WTC11 (cell line): Measurements from ENCODE around the gene RPS10. TPM values are rescaled to one million over a fixed set of nuclear protein-coding genes. Genes with fewer than 3 reads are reported as not detected.

Source experiments
- ATAC-seq: fragments of 200-7000 bp; cut with Tn5 transposase; 2 replicates; pipeline ENCODE4 v1.10.0; 2021; ENCODE audit warnings: mild to moderate bottlenecking, moderate library complexity
- CTCF ChIA-PET: fragments of 300-600 bp; sonication (Branson Sonifier 250); formaldehyde crosslinking; loops from one replicate; lab custom pipeline; 2021; ENCODE audit warnings: antibody characterized with exemption; lab: Charles Lee
- POLR2A ChIA-PET: fragments of 350-600 bp; sonication (Branson Sonifier 250); formaldehyde crosslinking; loops from one replicate; lab custom pipeline; 2021; ENCODE audit warnings: antibody characterized with exemption; lab: Charles Lee
- DNase-seq: peaks from one replicate; pipeline ENCODE4 v3.0.0; 2021; ENCODE audit warnings: low spot score
- H3K27ac Mint-ChIP-seq: 2 replicates; pipeline ENCODE4 v1.8.0; 2021; ENCODE audit warnings: mixed read lengths
- H3K27me3 Mint-ChIP-seq: 2 replicates; pipeline ENCODE4 v1.8.0; 2021; ENCODE audit warnings: low read depth, mild to moderate bottlenecking, moderate library complexity, mixed read lengths
- H3K36me3 Mint-ChIP-seq: 2 replicates; pipeline ENCODE4 v1.8.0; 2021; ENCODE audit warnings: mixed read lengths
- H3K4me1 Mint-ChIP-seq: 2 replicates; pipeline ENCODE4 v1.8.0; 2022; ENCODE audit warnings: mixed read lengths
- H3K4me3 Mint-ChIP-seq: 2 replicates; pipeline ENCODE4 v1.8.0; 2021; ENCODE audit warnings: mild to moderate bottlenecking, moderate library complexity, mixed read lengths
- H3K9me3 Mint-ChIP-seq: 2 replicates; pipeline ENCODE4 v1.8.0; 2021; ENCODE audit warnings: mixed read lengths
- CREB1 ChIP-seq: sonication (generic); formaldehyde crosslinking; IDR thresholded peaks from 2 replicates; pipeline ENCODE4 v1.8.0; 2023; ENCODE audit warnings: mild to moderate bottlenecking, missing genetic modification reagents
- EMX1 ChIP-seq: fragments of 250-450 bp; sonication (Bioruptor Pico); IDR thresholded peaks from 2 replicates; pipeline ENCODE4 v1.8.0; 2021; ENCODE audit warnings: mild to moderate bottlenecking
- ESRRA ChIP-seq: sonication (generic); formaldehyde crosslinking; IDR thresholded peaks from 2 replicates; pipeline ENCODE4 v1.8.1; 2022; ENCODE audit warnings: mild to moderate bottlenecking, missing genetic modification reagents, borderline replicate concordance
- ETV6 ChIP-seq: sonication (generic); formaldehyde crosslinking; IDR thresholded peaks from 2 replicates; pipeline ENCODE4 v1.8.1; 2022; ENCODE audit warnings: mild to moderate bottlenecking, missing genetic modification reagents
- FOXP1 ChIP-seq: sonication (generic); formaldehyde crosslinking; IDR thresholded peaks from 2 replicates; pipeline ENCODE4 v1.8.0; 2022; ENCODE audit warnings: missing genetic modification reagents, mild to moderate bottlenecking, moderate library complexity, borderline replicate concordance
- GABPB1 ChIP-seq: sonication (generic); formaldehyde crosslinking; IDR thresholded peaks from 2 replicates; pipeline ENCODE4 v1.8.1; 2023; ENCODE audit warnings: mild to moderate bottlenecking, missing genetic modification reagents
- HMGA2 ChIP-seq: fragments of 250-450 bp; sonication (Bioruptor Pico); IDR thresholded peaks from 2 replicates; pipeline ENCODE4 v1.4.0; 2021; ENCODE audit warnings: mild to moderate bottlenecking, moderate library complexity
- JUN ChIP-seq: sonication (generic); formaldehyde crosslinking; IDR thresholded peaks from 2 replicates; pipeline ENCODE4 v1.8.0; 2023; ENCODE audit warnings: mild to moderate bottlenecking, missing genetic modification reagents
- KAT7 ChIP-seq: sonication (generic); formaldehyde crosslinking; IDR thresholded peaks from 2 replicates; pipeline ENCODE4 v1.8.1; 2023; ENCODE audit warnings: missing genetic modification reagents, mild to moderate bottlenecking, borderline replicate concordance
- NFYB ChIP-seq: sonication (generic); formaldehyde crosslinking; conservative IDR thresholded peaks from 2 replicates; pipeline ENCODE4 v1.8.0; 2022; ENCODE audit warnings: low read depth, missing genetic modification reagents
- RELA ChIP-seq: sonication (generic); formaldehyde crosslinking; IDR thresholded peaks from 2 replicates; pipeline ENCODE4 v1.8.1; 2022; ENCODE audit warnings: missing genetic modification reagents, mild to moderate bottlenecking, borderline replicate concordance
- TEAD1 ChIP-seq: sonication (generic); formaldehyde crosslinking; IDR thresholded peaks from 2 replicates; pipeline ENCODE4 v1.8.0; 2022; ENCODE audit warnings: mild to moderate bottlenecking, missing genetic modification reagents
- TEAD4 ChIP-seq: sonication (generic); formaldehyde crosslinking; IDR thresholded peaks from 2 replicates; pipeline ENCODE4 v1.8.0; 2022; ENCODE audit warnings: mild to moderate bottlenecking, missing genetic modification reagents
- ZBTB21 ChIP-seq: sonication (generic); formaldehyde crosslinking; IDR thresholded peaks from 2 replicates; pipeline ENCODE4 v1.8.1; 2023; ENCODE audit warnings: mild to moderate bottlenecking, missing genetic modification reagents, borderline replicate concordance
- ZNF232 ChIP-seq: sonication (generic); formaldehyde crosslinking; IDR thresholded peaks from 2 replicates; pipeline ENCODE4 v1.8.0; 2022; ENCODE audit warnings: mild to moderate bottlenecking, missing genetic modification reagents
- ZNF396 ChIP-seq: fragments of 250-450 bp; sonication (Bioruptor Pico); IDR thresholded peaks from 2 replicates; pipeline ENCODE4 v1.8.0; 2021; ENCODE audit warnings: mild to moderate bottlenecking, moderate library complexity, borderline replicate concordance
- ZNF423 ChIP-seq: fragments of 250-450 bp; sonication (Bioruptor Pico); IDR thresholded peaks from 2 replicates; pipeline ENCODE4 v2.1.2; 2022; ENCODE audit warnings: mild to moderate bottlenecking, moderate library complexity
- ZNF671 ChIP-seq: fragments of 250-450 bp; sonication (Bioruptor Pico); IDR thresholded peaks from 2 replicates; pipeline ENCODE4 v1.8.0; 2021; ENCODE audit warnings: mild to moderate bottlenecking
- total RNA-seq: library from RNA; stranded (reverse); gene quantifications from 3 replicates; pipeline ENCODE4 v1.2.3, GENCODE V29; 2021
- TF ChIP-seq, protein P1 (sequence below): sonication (generic); formaldehyde crosslinking; IDR thresholded peaks from 2 replicates; pipeline ENCODE4 v1.8.0; 2023; ENCODE audit warnings: mild to moderate bottlenecking, missing genetic modification reagents
- TF ChIP-seq, protein P2 (sequence below): sonication (generic); formaldehyde crosslinking; IDR thresholded peaks from 2 replicates; pipeline ENCODE4 v1.8.1; 2023; ENCODE audit warnings: mild to moderate bottlenecking, missing genetic modification reagents, moderate library complexity
- TF ChIP-seq, protein P3 (sequence below): sonication (generic); formaldehyde crosslinking; IDR thresholded peaks from 2 replicates; pipeline ENCODE4 v1.8.1; 2023; ENCODE audit warnings: mild to moderate bottlenecking, moderate library complexity, missing genetic modification reagents
- TF ChIP-seq, protein P4 (sequence below): sonication (generic); formaldehyde crosslinking; IDR thresholded peaks from 2 replicates; pipeline ENCODE4 v1.8.0; 2022; ENCODE audit warnings: missing genetic modification reagents
- TF ChIP-seq, protein P5 (sequence below): sonication (generic); formaldehyde crosslinking; IDR thresholded peaks from 2 replicates; pipeline ENCODE4 v1.8.1; 2023; ENCODE audit warnings: mild to moderate bottlenecking, missing genetic modification reagents, moderate library complexity

Gene RPS10
- total RNA-seq, 1 experiment from 2014 or later, result 2,184 TPM

DNA sequence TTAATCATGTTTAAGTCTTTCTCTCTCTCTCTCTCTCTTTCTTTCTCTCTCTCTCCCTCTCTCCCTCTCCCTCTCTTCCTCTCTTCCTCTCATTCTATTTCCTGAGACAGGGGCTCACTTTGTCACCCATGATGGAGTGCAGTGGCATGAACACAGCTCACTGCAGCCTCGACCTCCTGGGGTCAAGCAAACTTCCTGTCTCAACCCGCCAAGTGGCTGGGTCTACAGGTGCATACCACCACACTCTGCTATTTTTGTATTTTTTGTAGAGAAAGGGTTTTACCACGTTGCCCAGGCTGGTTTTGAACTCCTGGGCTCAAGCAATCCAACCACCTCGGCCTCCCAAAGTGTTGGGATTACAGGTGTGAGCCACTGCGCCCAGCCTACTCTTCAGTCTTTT lies 15.7 kb upstream of the RPS10 start:
- Mint-ChIP-seq H3K27me3 (no peaks in the 10 kb centered on the region; the same call in 1 of the 2 replicates), H3K4me3 (no peak overlapping the region), H3K27ac (no peak overlapping the region), H3K9me3 (peaks cover 23% of the 10 kb centered on the region), H3K36me3 (peaks cover 13% of the 10 kb centered on the region), H3K4me1 (no peaks in the 10 kb centered on the region)
- no peak for DNase-seq
- TF ChIP-seq ZNF232 (CRISPR knock-in tag) (no peak), EMX1 (CRISPR knock-in tag) (no peak), GABPB1 (CRISPR knock-in tag) (no peak), RELA (CRISPR knock-in tag) (no peak), ZNF423 (no peak), KAT7 (CRISPR knock-in tag) (no peak), ESRRA (CRISPR knock-in tag) (no peak)
- TF ChIP-seq, protein P1, sequence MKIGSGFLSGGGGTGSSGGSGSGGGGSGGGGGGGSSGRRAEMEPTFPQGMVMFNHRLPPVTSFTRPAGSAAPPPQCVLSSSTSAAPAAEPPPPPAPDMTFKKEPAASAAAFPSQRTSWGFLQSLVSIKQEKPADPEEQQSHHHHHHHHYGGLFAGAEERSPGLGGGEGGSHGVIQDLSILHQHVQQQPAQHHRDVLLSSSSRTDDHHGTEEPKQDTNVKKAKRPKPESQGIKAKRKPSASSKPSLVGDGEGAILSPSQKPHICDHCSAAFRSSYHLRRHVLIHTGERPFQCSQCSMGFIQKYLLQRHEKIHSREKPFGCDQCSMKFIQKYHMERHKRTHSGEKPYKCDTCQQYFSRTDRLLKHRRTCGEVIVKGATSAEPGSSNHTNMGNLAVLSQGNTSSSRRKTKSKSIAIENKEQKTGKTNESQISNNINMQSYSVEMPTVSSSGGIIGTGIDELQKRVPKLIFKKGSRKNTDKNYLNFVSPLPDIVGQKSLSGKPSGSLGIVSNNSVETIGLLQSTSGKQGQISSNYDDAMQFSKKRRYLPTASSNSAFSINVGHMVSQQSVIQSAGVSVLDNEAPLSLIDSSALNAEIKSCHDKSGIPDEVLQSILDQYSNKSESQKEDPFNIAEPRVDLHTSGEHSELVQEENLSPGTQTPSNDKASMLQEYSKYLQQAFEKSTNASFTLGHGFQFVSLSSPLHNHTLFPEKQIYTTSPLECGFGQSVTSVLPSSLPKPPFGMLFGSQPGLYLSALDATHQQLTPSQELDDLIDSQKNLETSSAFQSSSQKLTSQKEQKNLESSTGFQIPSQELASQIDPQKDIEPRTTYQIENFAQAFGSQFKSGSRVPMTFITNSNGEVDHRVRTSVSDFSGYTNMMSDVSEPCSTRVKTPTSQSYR (CRISPR knock-in tag), result no peak
- ATAC-seq, result no peak
- CTCF ChIA-PET, result no interaction called here
- POLR2A ChIA-PET, result no interaction called here

DNA sequence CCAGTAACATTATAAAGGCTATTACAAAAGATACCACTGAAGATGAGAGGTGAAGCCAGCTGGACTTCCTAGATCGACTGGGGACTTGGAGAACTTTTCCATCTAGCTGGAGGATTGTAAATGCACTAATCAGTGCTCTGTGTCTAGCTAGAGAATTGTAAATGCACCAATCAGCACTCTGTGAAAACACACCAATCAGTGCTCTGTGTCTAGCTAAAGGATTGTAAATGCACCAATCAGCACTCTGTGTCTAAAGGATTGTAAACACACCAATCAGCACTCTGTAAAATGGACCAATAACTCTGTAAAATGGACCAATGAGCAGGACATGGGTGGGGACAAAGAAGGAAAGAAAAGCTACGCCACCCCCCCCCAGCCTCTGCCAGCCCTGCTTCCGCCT lies 13.6 kb upstream of the RPS10 start:
- no peak for ATAC-seq
- no peak for DNase-seq
- ChIA-PET POLR2A (no interaction called here), CTCF (no interaction called here)
- Mint-ChIP-seq H3K4me1 (no peaks in the 10 kb centered on the region), H3K9me3 (peaks cover 30% of the 10 kb centered on the region), H3K4me3 (no peak overlapping the region), H3K27ac (no peak overlapping the region), H3K27me3 (no peaks in the 10 kb centered on the region; the same call in 1 of the 2 replicates)
- TF ChIP-seq, protein P2, sequence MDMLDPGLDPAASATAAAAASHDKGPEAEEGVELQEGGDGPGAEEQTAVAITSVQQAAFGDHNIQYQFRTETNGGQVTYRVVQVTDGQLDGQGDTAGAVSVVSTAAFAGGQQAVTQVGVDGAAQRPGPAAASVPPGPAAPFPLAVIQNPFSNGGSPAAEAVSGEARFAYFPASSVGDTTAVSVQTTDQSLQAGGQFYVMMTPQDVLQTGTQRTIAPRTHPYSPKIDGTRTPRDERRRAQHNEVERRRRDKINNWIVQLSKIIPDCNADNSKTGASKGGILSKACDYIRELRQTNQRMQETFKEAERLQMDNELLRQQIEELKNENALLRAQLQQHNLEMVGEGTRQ, result no peak
- TF ChIP-seq JUN (CRISPR knock-in tag) (no peak), ETV6 (CRISPR knock-in tag) (no peak), ZNF396 (CRISPR knock-in tag) (no peak), NFYB (peak; percentile 42)
- TF ChIP-seq, all 79 proteins: peak for 1
- peaks cover 16% of the 10 kb centered on the region for H3K36me3 Mint-ChIP-seq

DNA sequence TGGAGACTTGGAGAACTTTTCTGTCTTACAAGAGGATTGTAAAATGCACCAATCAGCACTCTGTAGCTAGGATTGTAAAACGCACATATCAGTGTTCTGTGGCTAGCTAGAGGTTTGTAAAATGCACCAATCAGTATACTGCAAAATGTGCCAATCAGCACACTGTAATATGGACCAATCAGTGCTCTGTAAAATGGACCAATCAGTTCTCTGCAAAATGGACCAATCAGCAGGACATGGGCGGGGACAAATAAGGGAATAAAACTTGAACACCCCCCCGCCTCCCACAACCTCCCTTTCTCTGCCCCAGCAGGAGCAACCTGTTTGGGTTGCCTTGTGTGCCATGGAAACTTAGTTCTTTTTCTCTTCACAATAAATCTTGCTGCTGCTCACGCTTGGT lies 12.8 kb upstream of the RPS10 start:
- H3K4me3 Mint-ChIP-seq, result no peak overlapping the region
- TF ChIP-seq KAT7 (CRISPR knock-in tag), result no peak
- no peak for TF ChIP-seq TEAD1 (CRISPR knock-in tag)
- TF ChIP-seq HMGA2, result no peak
- TF ChIP-seq, protein P3, sequence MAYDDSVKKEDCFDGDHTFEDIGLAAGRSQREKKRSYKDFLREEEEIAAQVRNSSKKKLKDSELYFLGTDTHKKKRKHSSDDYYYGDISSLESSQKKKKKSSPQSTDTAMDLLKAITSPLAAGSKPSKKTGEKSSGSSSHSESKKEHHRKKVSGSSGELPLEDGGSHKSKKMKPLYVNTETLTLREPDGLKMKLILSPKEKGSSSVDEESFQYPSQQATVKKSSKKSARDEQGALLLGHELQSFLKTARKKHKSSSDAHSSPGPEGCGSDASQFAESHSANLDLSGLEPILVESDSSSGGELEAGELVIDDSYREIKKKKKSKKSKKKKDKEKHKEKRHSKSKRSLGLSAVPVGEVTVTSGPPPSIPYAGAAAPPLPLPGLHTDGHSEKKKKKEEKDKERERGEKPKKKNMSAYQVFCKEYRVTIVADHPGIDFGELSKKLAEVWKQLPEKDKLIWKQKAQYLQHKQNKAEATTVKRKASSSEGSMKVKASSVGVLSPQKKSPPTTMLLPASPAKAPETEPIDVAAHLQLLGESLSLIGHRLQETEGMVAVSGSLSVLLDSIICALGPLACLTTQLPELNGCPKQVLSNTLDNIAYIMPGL (CRISPR knock-in tag), result no peak
- TF ChIP-seq, all 79 proteins: peak for 0
- Mint-ChIP-seq H3K27me3 (no peaks in the 10 kb centered on the region; the same call in 1 of the 2 replicates), H3K27ac (no peak overlapping the region), H3K4me1 (no peaks in the 10 kb centered on the region), H3K9me3 (peaks cover 30% of the 10 kb centered on the region), H3K36me3 (peaks cover 16% of the 10 kb centered on the region)
- DNase-seq (no peak), ATAC-seq (no peak)
- POLR2A ChIA-PET, result no interaction called here
- CTCF ChIA-PET, result no interaction called here

DNA sequence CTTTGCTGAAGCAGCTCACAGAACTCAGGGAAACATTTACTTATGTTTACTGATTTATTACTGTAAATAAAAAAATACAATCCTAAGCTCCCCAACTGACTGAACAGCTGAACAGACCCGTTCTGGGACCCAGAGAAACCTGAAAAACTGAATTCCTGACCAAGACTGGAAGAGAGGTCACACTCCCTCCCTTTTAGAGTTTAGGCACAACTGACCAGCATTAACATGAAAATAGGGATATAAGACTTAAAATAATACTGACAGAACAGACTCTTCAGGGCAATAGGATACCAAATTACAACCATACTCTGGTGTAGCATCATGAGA lies 11.7 kb upstream of the RPS10 start:
- Mint-ChIP-seq H3K36me3 (peaks cover 16% of the 10 kb centered on the region), H3K4me3 (no peak overlapping the region), H3K27ac (no peak overlapping the region), H3K9me3 (peaks cover 30% of the 10 kb centered on the region), H3K4me1 (no peaks in the 10 kb centered on the region), H3K27me3 (no peaks in the 10 kb centered on the region; the same call in 1 of the 2 replicates)
- no peak for DNase-seq
- POLR2A ChIA-PET, result no interaction called here
- no peak for ATAC-seq
- TF ChIP-seq, protein P4, sequence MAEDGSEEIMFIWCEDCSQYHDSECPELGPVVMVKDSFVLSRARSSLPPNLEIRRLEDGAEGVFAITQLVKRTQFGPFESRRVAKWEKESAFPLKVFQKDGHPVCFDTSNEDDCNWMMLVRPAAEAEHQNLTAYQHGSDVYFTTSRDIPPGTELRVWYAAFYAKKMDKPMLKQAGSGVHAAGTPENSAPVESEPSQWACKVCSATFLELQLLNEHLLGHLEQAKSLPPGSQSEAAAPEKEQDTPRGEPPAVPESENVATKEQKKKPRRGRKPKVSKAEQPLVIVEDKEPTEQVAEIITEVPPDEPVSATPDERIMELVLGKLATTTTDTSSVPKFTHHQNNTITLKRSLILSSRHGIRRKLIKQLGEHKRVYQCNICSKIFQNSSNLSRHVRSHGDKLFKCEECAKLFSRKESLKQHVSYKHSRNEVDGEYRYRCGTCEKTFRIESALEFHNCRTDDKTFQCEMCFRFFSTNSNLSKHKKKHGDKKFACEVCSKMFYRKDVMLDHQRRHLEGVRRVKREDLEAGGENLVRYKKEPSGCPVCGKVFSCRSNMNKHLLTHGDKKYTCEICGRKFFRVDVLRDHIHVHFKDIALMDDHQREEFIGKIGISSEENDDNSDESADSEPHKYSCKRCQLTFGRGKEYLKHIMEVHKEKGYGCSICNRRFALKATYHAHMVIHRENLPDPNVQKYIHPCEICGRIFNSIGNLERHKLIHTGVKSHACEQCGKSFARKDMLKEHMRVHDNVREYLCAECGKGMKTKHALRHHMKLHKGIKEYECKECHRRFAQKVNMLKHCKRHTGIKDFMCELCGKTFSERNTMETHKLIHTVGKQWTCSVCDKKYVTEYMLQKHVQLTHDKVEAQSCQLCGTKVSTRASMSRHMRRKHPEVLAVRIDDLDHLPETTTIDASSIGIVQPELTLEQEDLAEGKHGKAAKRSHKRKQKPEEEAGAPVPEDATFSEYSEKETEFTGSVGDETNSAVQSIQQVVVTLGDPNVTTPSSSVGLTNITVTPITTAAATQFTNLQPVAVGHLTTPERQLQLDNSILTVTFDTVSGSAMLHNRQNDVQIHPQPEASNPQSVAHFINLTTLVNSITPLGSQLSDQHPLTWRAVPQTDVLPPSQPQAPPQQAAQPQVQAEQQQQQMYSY, result no peak
- TF ChIP-seq ZBTB21 (CRISPR knock-in tag), result no peak
- TF ChIP-seq CREB1, result no peak
- TF ChIP-seq, protein P5, sequence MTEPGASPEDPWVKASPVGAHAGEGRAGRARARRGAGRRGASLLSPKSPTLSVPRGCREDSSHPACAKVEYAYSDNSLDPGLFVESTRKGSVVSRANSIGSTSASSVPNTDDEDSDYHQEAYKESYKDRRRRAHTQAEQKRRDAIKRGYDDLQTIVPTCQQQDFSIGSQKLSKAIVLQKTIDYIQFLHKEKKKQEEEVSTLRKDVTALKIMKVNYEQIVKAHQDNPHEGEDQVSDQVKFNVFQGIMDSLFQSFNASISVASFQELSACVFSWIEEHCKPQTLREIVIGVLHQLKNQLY (CRISPR knock-in tag), result no peak
- TF ChIP-seq ZNF671, result no peak
- no peak for TF ChIP-seq TEAD4 (CRISPR knock-in tag)
- no peak for TF ChIP-seq FOXP1 (CRISPR knock-in tag)
- CTCF ChIA-PET, result no interaction called here
